GM19035 (cell line): ENCODE measurements around the gene ARHGAP26.

Experiments
- ATAC-seq: cut with Tn5 transposase; IDR thresholded peaks from one replicate; pipeline ENCODE4 v1.9.1; 2021; ENCODE audit not compliant: unreplicated experiment

The ARHGAP26 gene

GRCh38 chr5:143229896-143230675 is 459.9 kb downstream of the ARHGAP26 start:
- peak; percentile 93 for ATAC-seq

- ATAC-seq = no peak
These were observed 460.5 kb downstream of the ARHGAP26 start for GRCh38 chr5:143230676-143230996.

GRCh38 chr5:143231416-143231815 is 461.2 kb downstream of the ARHGAP26 start:
- no peak for ATAC-seq

- ATAC-seq = no peak
These were observed 462.0 kb downstream of the ARHGAP26 start for GRCh38 chr5:143231973-143232812.

GRCh38 chr5:143233031-143233430 is 462.9 kb downstream of the ARHGAP26 start:
- ATAC-seq = no peak

- ATAC-seq = no peak
These were observed 464.1 kb downstream of the ARHGAP26 start for GRCh38 chr5:143234162-143234842.

GRCh38 chr5:143235423-143235822 is 465.2 kb downstream of the ARHGAP26 start:
- ATAC-seq = no peak

GRCh38 chr5:143236682-143237081 is 466.5 kb downstream of the ARHGAP26 start:
- no peak for ATAC-seq

- ATAC-seq = no peak
These were observed 467.5 kb downstream of the ARHGAP26 start for GRCh38 chr5:143237664-143238063.

GRCh38 chr5:143238620-143239019 is 468.4 kb downstream of the ARHGAP26 start:
- no peak for ATAC-seq

- ATAC-seq = no peak
These were observed 469.8 kb downstream of the ARHGAP26 start for GRCh38 chr5:143239882-143240518.

GRCh38 chr5:143241892-143242291 is 471.7 kb downstream of the ARHGAP26 start:
- ATAC-seq = no peak

GRCh38 chr5:143243103-143243502 is 472.9 kb downstream of the ARHGAP26 start:
- ATAC-seq = no peak

- no peak for ATAC-seq
These were observed 474.0 kb downstream of the ARHGAP26 start for GRCh38 chr5:143244000-143244736.

- no peak for ATAC-seq
These were observed 474.8 kb downstream of the ARHGAP26 start for GRCh38 chr5:143244990-143245389.

GRCh38 chr5:143245929-143246561 is 475.9 kb downstream of the ARHGAP26 start:
- ATAC-seq = no peak

- no peak for ATAC-seq
These were observed 477.1 kb downstream of the ARHGAP26 start for GRCh38 chr5:143247134-143247815.

GRCh38 chr5:143248391-143248790 is 478.2 kb downstream of the ARHGAP26 start:
- no peak for ATAC-seq

- ATAC-seq = no peak
These were observed 478.8 kb downstream of the ARHGAP26 start for GRCh38 chr5:143248822-143249579.
